ENCODE results near the gene WNK2. TPM values are rescaled to one million over a fixed set of nuclear protein-coding genes. Genes with fewer than 3 reads are reported as not detected.

WNK2 gene
- polyA plus RNA-seq, 3 donors, result 0.40 TPM; not detected in 2

GRCh38 chr9:93218161-93218560 is 34.2 kb downstream of the WNK2 start:
- Mint-ChIP-seq H3K36me3 (no peaks in the 10 kb centered on the region), H3K9me3 (peaks cover 2 to 18% (median 13%) of the 10 kb centered on the region in 7 donors), H3K4me3 (no peak overlapping the region), H3K4me1 (peaks cover 5% of the 10 kb centered on the region), H3K27ac (no peak overlapping the region), H3K27me3 (ENCODE audit: low read depth in 3 of 3) (peaks cover 21 to 40% (median 22%) of the 10 kb centered on the region in 3 donors)
- WGBS (ENCODE audit: insufficient coverage), result 96% methylated on average over 5 of the region's 6 CpGs
- H3K27me3 ChIP-seq (ENCODE audit: control insufficient read depth in 2 of 2, insufficient read depth in 2 of 2, low read length in 2 of 2), result peaks cover 0 to 6% of the 10 kb centered on the region in 2 donors
- H3K9ac ChIP-seq (ENCODE audit: insufficient read depth, low read length, poor library complexity, severe bottlenecking), result no peak overlapping the region
- intact Hi-C loops (cut with micrococcal nuclease), result no loop called here
- no peak overlapping the region for H3K27ac ChIP-seq (ENCODE audit: low read depth in 1 of 2, low read length in 2 of 2)
- no peak for DNase-seq
- TF ChIP-seq CTCF (IDR thresholded peaks at IDR 0.05), result no peak
- H3K4me1 ChIP-seq (ENCODE audit: control insufficient read depth in 1 of 2, insufficient read depth in 2 of 2, low read length in 2 of 2), result peaks cover 3% of the 10 kb centered on the region in 2 donors
- no peak overlapping the region for H3K4me2 ChIP-seq (replicated peaks; ENCODE audit: extremely low read depth, low read length, poor library complexity, severe bottlenecking)
- no peak overlapping the region for H2AFZ ChIP-seq (ENCODE audit: insufficient read depth, low read depth, low read length, poor library complexity, severe bottlenecking)
- H3K79me2 ChIP-seq (ENCODE audit: insufficient read depth, low read length), result no peaks in the 10 kb centered on the region
- H3K36me3 ChIP-seq (replicated peaks in 1 of 2; ENCODE audit: control insufficient read depth in 1 of 2, insufficient read depth in 2 of 2, low read length in 2 of 2), result no peaks in the 10 kb centered on the region
- H3K9me3 ChIP-seq (replicated peaks in 1 of 2; ENCODE audit: control insufficient read depth in 1 of 2, insufficient read depth in 1 of 2, low read length in 2 of 2), result peaks cover 5 to 6% of the 10 kb centered on the region in 2 donors
- H4K20me1 ChIP-seq (ENCODE audit: insufficient read depth, low read length), result no peaks in the 10 kb centered on the region
- no peak overlapping the region for H3K4me3 ChIP-seq (replicated peaks in 1 of 3; ENCODE audit: low read depth in 2 of 3, low read length in 3 of 3)

DNA sequence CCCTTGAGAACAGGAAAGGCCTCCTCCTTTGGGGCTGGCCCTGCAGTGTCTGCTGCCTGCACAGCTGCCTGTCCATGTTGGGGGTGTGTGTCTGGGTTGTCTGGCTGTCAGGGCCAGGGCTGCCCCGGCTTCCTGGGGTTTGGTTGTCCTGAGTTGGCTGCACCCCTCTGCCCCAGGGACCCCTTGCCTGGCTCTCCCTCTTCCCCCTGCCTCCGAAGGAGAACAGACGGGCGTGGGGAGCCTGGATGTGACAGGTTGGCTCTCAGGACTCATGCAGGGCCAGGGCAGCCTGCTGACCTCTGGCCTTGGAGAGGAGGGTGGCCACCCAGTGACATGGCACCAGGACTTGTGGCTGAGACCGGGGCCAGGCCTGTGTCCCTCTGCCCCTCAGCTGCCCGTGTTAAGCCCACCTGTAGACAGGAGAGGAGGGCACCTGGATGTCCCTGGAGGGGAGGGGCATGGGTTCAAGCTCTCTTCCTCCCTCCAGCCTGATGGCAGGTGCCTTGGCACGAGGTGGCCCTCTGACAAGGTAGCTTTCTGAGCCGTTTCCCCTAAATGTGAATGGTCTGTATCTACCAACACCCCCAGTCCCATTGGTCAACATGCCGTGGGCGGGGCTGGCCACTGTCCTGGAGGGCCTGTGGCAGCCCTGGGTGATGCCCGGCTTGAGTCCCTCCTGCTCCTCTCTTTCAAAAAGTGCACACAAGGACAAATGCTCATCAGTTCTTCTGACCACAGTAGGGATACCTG is 34.9 kb downstream of the WNK2 start:
- Histone ChIP-seq H2AFZ (ENCODE audit: insufficient read depth, low read depth, low read length, poor library complexity, severe bottlenecking) (no peak overlapping the region), H3K9me3 (replicated peaks in 1 of 2; ENCODE audit: control insufficient read depth in 1 of 2, insufficient read depth in 1 of 2, low read length in 2 of 2) (peaks cover 5 to 6% of the 10 kb centered on the region in 2 donors), H3K9ac (ENCODE audit: insufficient read depth, low read length, poor library complexity, severe bottlenecking) (no peak overlapping the region), H3K4me2 (replicated peaks; ENCODE audit: extremely low read depth, low read length, poor library complexity, severe bottlenecking) (no peak overlapping the region), H4K20me1 (ENCODE audit: insufficient read depth, low read length) (no peaks in the 10 kb centered on the region), H3K27ac (ENCODE audit: low read depth in 1 of 2, low read length in 2 of 2) (no peak overlapping the region), H3K4me3 (replicated peaks in 1 of 3; ENCODE audit: low read depth in 2 of 3, low read length in 3 of 3) (no peak overlapping the region), H3K4me1 (ENCODE audit: control insufficient read depth in 1 of 2, insufficient read depth in 2 of 2, low read length in 2 of 2) (peaks cover 4 to 6% of the 10 kb centered on the region in 2 donors), H3K36me3 (replicated peaks in 1 of 2; ENCODE audit: control insufficient read depth in 1 of 2, insufficient read depth in 2 of 2, low read length in 2 of 2) (no peaks in the 10 kb centered on the region), H3K79me2 (ENCODE audit: insufficient read depth, low read length) (no peaks in the 10 kb centered on the region), H3K27me3 (ENCODE audit: control insufficient read depth in 2 of 2, insufficient read depth in 2 of 2, low read length in 2 of 2) (peaks cover 0 to 12% of the 10 kb centered on the region in 2 donors)
- no peak for TF ChIP-seq CTCF (IDR thresholded peaks at IDR 0.05)
- Mint-ChIP-seq H3K36me3 (no peaks in the 10 kb centered on the region), H3K27me3 (ENCODE audit: low read depth in 3 of 3) (peaks cover 27 to 45% (median 28%) of the 10 kb centered on the region in 3 donors), H3K9me3 (peaks cover 2 to 18% (median 13%) of the 10 kb centered on the region in 7 donors), H3K4me3 (no peak overlapping the region), H3K27ac (no peak overlapping the region), H3K4me1 (peaks cover 10% of the 10 kb centered on the region)
- intact Hi-C loops (cut with micrococcal nuclease), result no loop called here
- no peak for DNase-seq
- WGBS (ENCODE audit: insufficient coverage), result 88% methylated on average over 4 of the region's 11 CpGs

Measured in CD14-positive monocyte (primary cell).